A172 (cell line): Measurements from ENCODE around the gene PON1. TPM values are rescaled to one million over a fixed set of nuclear protein-coding genes. Genes with fewer than 3 reads are reported as not detected.

Source experiments
- DNase-seq: peaks from one replicate; pipeline ENCODE4 v3.0.0-alpha.2; 2015; ENCODE audit warnings: low spot score
- total RNA-seq: library from RNA; depleted of rRNA; stranded (reverse); fragments of >200 nt; shearing (Covaris generic); gene quantifications from 2 replicates; pipeline ENCODE4 v1.2.3, GENCODE V29; 2014

PON1 gene
- total RNA-seq, 1 experiment from 2014 or later = not detected

- DNase-seq = no peak
Observed at GRCh38 chr7:95317966-95318365, 6.4 kb downstream of the PON1 start.

- no peak for DNase-seq
Observed at GRCh38 chr7:95317546-95317945, 6.8 kb downstream of the PON1 start.

GRCh38 chr7:95316588-95316987, 7.7 kb downstream of the PON1 start:
- no peak for DNase-seq

GRCh38 chr7:95312561-95312960, 11.8 kb downstream of the PON1 start:
- no peak for DNase-seq

- no peak for DNase-seq
Observed at GRCh38 chr7:95311389-95311788, 12.9 kb downstream of the PON1 start.

GRCh38 chr7:95309951-95310350, 14.4 kb downstream of the PON1 start:
- no peak for DNase-seq

- DNase-seq = no peak
Observed at GRCh38 chr7:95304990-95305389, 19.3 kb downstream of the PON1 start.

GRCh38 chr7:95303013-95303905, 21.1 kb downstream of the PON1 start:
- peak; percentile 10 for DNase-seq

- no peak for DNase-seq
Observed at GRCh38 chr7:95298091-95298490, 26.2 kb downstream of the PON1 start.

GRCh38 chr7:95297041-95297440, 27.3 kb downstream of the PON1 start:
- DNase-seq = no peak

GRCh38 chr7:95296456-95296855, 27.9 kb downstream of the PON1 start:
- no peak for DNase-seq

- no peak for DNase-seq
Observed at GRCh38 chr7:95295397-95295796, 28.9 kb downstream of the PON1 start.

- no peak for DNase-seq
Observed at GRCh38 chr7:95290166-95290830, 34.0 kb downstream of the PON1 start.

GRCh38 chr7:95286096-95286495, 38.2 kb downstream of the PON1 start:
- DNase-seq = no peak

- DNase-seq = no peak
Observed at GRCh38 chr7:95279417-95279816, 44.9 kb downstream of the PON1 start.

- peak; percentile 32 for DNase-seq
Observed at GRCh38 chr7:95276114-95276513, 48.2 kb downstream of the PON1 start.

- DNase-seq = no peak
Observed at GRCh38 chr7:95269640-95270039, 54.7 kb downstream of the PON1 start.

GRCh38 chr7:95267754-95268153, 56.6 kb downstream of the PON1 start:
- DNase-seq = no peak

GRCh38 chr7:95265634-95266033, 58.7 kb downstream of the PON1 start:
- no peak for DNase-seq

GRCh38 chr7:95264363-95264891, 59.9 kb downstream of the PON1 start:
- DNase-seq = no peak

- DNase-seq = no peak
Observed at GRCh38 chr7:95263785-95264362, 60.5 kb downstream of the PON1 start.

GRCh38 chr7:95262875-95263274, 61.5 kb downstream of the PON1 start:
- DNase-seq = no peak
